HG03025 (cell line): Measurements from ENCODE around the gene JPH2.
"Not testable (repeated sequence)": the region's sequence is repeated elsewhere in the genome, so short reads cannot be mapped to it uniquely, and the experiment has no call there.

Experiments used
- ATAC-seq: cut with Tn5 transposase; IDR thresholded peaks from one replicate; pipeline ENCODE4 v1.9.1; 2021; ENCODE audit warnings: mild to moderate bottlenecking, moderate library complexity; ENCODE audit not compliant: unreplicated experiment, low FRiP score

Gene JPH2

DNA sequence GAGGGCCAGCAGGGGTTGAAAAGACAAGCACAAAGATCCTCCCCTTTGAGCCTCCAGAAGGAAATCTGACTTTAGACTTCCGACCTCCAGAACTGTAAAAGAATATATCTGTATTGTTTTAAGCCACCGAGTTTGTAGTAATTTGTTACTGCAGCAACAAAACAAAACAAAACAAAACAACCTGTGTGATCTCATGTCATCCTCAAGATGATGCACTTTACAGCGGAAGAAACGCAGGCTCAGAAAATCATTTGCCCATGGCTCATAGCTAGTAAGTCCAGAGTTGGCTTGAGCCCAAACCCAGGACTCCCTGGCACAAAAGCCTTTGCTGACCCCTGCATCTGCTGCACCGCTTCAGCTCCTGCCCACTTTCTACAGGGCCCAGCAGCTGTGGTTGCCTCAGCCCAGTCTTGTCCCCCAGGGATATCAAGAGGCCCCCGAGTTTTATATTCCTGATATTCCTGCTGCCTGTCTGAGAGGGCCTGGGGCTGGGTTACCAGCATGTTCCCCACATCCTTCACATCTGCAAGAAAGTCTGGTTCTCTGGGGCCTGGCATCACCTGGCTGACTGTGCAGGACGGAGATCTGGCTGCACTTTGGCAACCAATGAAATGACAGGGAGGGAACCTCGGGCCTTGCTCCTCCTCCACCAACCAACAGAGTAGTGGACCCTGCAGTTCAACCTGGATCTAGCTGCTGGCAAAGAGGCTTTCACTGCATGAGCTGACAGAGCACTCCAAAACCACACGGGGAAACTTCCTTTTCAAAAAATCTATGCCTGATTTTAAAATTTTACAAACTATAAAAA lies 56.9 kb downstream of the JPH2 start:
- ATAC-seq, result no peak

DNA sequence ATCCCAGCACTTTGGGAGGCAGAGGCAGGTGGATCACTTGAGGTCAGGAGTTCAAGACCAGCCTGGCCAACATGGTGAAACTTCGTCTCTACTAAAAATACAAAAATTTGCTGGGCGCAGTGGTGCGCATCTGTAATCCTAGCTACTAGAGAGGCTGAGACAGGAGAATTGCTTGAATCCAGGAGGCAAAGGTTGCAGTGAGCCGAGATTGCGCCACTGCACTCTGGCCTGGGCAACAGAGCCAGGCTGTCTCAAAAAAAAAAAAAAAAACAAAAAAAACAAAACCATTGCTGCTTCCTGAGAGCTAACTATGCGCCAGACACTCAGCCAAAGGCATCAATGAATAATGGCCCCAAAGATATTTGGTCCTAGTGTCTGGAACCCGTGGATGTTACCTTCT lies 57.7 kb downstream of the JPH2 start:
- ATAC-seq, result not testable (repeated sequence)

DNA sequence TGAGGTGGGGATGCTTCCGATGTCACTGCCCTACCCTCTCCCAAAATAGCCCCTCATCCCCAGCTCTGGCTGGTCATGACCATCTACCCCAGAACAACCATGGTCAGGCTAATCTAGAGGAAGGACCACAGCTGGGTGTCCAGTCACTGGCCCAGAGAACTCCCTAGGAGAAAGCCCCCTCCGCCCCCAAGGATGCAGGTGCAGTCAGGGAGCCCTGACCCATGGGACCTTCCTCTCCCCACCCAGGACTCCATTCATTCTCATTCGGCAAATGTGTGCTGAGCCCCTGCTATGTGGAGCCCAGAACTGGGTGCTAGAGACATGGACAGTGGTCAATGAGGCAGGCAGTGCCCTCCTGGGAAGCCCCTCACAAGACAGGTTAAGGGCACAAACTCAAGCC lies 60.5 kb downstream of the JPH2 start:
- no peak for ATAC-seq

DNA sequence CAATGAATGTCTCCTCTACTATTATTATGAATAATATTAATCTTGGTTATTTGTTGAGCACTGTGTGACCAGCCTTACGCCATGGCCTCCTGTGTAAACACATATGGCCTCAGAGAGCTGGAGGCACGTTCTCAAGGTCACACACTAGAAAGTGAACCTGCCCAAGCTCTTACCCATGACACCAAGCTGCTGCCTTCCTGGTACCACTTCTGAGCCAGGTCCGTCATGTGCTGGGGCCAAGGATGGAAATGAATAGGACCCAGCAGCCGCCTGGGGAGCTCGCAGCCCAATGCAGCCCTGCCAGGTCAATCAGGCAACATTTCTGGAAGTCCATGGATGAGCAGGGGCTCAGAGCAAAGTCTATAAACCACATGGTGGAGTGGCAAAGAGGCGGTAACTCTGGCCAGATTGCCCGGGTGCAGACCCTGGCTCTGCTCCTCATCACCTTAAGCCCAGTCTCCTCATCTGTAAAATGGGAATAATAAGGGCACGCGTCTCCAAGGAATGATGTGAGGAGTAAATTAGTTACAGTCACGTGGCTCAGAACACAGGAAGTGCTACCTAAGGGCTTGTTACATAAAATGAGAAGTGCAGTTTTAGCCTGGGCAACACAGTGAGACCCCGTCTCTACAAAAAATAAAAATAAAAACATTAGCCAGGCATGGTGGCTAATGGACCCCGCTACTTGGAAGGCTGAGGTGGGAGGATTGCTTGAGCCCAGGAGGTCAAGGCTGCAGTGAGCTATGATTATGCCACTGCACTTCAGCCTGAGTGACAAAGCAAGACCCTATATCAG lies 61.5 kb downstream of the JPH2 start:
- ATAC-seq, result no peak

DNA sequence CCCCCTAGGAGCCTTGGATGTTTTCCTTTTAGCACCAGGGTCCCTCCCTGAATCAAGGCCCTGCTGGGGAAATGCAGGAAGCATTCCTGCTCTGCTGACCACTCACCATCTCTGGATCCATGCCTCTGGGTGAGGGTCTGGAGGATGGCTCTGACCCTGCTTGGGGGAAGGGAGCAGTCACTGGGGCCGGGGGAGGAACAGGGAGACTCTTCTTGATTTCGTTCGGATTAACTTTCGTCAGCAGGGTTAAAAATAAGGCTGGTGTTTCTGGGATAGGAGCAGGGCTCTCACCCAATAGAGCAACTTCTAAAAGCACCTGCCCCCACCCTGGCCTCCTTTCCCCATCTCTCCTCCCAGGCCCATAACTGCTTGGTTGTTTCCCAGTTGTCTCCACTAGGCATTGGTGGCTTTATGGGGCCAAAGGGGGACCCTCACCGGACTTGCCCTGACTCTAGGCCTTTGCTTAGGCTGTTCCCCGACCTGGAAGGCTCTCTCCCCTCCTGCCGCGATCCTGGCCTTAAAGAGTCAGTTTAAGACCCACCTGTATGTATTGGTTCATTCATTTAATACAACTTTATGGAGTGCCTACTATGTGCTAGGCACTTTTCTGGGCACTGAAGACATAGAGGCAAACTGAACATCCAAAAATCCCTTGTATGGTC lies 63.0 kb downstream of the JPH2 start:
- ATAC-seq, result no peak

DNA sequence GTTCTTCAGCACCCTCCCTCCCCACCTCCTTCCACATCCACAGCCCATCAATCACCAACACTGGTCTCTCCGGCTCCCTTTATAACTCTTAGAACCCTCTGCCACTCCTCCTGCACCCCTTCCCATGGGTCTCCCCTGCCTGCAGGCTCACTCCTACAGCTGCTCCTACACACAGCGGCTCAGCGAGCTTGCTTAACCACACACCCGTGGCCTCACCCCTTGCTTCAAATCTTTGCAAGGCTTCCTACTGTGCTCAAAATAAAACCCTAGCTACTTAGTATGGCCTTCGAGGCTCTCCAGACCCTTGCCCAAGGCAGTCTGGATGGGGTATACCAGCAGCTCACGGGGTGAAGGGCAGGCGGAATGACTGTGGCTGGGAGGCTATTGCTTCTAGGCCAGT lies 63.7 kb downstream of the JPH2 start:
- no peak for ATAC-seq

DNA sequence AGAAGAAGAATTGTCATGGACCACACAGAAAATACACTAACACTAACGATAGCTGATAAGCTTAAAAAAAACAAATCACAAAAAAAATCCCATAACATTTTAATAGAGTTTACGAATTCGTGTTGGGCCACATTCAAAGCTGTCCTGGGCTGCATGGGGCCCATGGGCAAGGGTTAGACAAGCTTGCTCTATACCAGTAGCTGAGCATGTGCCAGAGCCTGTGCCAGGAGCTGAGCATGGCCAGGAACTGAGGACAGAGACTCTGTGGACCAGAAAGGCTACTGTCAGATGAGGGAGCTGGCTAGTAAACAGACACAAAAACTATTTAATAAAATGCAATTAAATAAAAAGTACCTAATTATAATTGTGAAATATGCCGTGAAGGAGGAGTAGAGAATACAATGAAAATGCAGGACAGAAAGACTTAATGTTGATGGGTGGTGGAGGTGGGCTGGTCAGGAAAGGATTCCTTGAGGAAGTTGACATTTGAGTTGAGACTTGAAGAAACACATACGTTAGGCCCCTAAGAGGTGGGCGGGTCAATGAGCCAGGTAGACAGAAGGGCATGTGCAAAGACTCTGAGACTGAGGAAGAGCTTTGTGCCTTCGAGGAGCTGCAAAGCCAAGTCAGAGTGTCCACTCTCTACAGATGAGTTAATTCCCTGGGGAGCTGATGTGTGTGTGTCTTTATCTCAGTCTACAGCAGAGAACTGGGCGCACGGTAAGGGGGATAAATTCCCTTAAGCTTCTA lies 66.1 kb downstream of the JPH2 start:
- no peak for ATAC-seq

DNA sequence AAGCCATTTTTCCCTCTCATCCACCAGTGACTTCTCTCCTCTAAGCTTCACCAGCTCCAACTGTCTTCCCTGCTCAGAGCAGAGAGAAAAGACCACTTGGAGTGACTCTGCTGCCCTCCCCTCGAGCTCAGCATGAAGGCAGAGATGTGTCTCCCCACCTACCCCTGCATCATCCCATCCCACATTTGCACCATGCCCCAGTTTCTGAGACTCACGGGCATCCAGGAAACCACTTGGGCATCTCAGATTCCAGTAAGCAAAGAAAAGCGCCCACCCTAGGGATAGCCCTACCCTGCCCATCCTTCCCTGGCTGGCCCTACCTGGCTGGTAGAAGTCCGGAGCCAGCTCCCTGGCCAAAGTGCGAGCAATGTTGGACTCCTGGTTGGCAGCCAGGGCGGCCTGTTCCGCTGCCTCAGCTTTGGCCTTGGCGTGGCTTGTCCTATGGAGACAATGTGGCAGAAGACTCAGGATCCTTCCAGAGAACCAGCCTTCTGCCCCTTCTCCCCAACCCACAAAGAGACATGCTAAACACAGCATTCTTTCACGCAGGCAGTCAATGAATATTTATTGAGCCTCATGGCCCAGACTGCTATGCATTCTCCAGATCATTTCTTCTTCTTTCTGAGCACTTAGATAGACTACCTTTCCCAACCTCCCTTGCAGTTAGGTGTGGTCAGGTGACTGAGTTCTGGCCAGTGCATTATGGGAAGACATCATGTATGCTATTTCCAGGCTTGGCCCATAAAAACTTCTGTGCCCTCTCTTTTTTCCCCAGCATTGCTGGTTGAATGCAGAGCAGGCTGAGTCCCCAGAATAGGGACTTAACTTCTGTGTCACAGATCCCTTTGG lies 68.6 kb downstream of the JPH2 start:
- no peak for ATAC-seq

DNA sequence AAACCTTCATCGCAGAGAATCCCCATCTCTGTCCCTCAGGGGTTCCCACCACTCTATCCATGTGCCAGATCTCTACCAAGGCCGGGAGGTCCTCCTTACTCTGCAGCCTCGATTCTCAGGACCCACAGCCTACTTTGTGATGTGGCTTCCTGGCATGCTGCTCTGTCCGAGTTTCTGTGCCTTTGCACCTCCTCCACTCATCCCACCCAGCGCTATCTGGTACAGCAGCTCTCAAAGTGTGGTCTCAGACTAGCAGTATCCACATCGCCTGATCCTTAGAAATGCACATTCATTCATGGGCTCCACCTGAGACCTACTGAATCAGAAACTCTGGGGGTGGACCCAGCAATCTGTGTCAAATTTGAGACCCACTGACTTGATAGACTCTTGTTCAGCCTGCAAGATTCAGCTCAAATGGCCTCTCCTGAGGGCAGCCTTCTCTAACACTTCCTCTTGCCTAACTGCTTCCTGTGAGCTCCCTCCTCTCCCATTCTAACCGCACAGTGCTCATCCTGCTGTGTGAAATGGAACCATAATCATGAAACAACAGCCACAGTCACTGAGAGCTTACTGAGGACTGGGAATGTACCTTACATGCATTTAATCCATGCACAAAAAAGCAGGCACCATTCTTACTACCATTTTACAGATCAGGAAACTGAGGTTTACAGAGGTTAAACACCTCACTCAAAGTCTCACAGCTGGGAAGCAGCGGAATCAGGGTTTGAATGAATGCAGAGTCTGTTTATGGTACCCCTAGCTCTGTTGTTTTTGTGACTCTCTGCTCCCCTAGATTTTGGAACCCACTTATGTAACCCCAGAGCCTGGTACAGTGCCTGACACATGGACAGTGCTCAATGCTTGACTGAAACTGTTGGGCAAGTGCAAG lies 69.4 kb downstream of the JPH2 start:
- ATAC-seq, result no peak

DNA sequence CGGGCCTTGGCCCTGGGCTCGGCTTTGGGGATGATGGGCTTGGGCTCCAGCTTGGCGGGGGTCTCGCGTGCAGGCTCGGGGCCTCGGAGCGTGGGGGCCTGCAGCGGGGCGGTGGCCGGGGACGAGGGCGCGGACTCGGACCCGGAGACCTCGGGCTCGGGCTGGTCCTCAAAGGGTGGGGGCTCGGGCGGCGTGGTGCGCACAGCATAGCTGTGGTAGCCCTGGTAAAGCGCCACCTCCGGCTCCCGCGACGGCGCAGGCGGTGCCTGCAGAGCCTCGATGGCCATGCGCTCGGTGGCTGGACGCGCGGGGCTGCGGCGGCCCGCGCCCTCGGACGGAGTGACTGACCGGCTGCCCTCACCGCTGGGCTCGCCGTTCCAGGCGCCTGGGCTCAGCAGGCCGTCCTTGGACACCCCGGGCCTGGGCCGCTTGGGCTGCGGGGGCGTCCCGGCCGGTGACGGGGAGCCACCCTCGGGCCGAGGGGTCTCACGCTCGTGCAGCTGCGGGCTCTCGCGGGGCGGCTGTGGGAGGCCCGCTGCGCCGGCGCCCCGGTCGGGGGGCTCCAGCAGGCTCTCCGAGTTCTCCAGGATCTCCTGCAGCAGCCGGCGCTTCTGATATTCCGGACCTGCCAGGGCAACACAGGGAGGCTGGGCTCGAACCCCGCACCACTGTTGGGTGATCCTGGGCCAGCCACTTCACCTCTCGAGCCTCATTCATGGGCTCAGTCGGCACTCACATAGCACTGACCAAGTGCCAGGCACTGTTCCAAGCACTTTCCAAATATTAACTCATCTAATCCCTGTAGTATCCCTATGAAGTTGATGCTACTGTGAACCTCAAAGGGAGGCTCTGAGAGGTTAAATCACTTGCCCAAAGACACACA lies 71.0 kb downstream of the JPH2 start:
- no peak for ATAC-seq

DNA sequence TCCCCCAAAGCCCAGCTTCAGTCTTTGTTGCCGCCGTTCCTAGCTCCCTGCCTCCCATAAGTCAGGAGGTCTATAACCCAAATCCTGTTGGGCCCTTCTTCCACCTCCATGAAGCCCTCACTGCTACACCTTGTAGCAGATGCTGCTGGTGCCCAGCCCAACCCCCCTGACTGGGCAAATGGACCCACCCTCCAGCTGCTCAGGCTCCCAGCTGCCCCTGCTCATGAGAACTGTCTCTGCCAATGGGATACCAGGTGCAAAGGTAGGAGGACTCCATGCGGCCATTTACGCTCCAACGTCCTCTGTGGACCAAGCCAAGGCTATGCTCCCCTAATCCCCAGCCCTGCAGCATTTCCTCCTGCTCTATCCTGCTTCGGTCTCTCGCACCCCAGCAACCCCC lies 71.8 kb downstream of the JPH2 start:
- no peak for ATAC-seq

DNA sequence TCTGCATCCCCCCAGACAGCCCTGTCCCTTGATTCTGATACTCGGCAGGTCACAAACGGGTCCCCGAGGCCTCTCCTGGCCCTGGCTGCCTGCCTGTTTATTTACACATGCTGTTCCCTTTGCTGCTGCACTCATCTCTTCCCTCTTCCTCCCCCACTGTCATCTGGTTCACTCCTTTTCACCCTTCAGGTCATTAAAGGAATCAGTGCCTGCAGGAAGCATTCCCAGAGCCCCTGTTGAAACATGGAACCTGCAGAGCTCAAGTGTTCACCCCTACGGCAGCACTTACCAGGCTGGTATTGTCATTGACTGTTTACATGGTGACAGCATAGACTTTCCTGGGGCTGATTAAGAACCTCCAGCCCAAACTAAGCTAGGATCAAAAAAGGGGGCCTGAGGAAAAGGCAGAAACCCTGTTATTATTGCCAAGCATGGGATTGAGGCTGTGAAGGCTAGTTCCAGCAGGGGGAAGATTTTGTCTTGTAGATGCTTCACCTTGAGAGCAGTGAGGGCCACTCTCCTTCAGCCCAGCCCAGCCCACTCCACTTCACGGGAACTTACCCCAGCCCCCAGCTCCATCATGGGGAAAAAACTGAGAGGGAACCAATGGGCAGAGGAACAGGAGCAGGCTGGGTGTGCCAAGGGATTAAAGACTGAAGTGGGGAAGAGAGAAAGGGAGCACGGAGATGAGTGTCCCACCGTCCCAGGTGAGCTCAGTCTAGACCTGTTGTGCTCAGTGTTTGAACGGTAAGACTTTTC lies 73.2 kb downstream of the JPH2 start:
- ATAC-seq, result no peak

DNA sequence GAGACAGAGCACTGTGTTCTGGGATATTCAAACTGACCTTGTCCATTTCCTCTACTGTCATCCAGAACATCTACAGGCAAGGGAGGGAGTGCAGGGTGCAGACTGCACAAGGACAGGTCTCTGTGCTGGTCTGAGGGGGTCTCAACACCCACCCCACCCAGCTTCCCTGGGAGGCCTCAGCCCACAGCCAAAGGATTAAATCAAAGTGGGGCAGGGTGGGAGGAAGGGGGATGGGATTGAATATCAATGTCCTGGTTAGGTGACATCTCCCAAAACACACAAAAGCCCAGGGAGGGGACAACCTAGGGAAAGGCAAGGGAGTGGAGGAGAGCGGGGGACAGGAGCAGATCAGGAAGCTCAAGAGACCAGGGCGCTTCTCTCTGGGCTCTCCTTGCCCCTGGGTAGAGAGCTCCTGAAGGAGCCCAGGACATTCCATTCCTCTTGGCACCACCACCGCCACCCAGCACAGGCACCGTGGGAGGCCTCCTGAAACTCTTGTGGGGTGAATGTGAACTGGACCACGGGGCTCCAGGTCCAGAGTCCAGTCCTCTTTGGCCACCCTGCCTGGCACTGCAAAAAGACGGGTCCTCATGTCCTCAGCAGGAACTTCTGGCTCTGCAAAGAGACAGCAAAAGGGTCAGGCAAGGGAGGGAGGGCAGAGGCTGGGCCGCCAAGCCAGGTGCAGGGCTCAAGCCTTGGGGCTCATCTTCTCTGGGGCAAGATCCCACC lies 73.9 kb downstream of the JPH2 start:
- ATAC-seq, result no peak

DNA sequence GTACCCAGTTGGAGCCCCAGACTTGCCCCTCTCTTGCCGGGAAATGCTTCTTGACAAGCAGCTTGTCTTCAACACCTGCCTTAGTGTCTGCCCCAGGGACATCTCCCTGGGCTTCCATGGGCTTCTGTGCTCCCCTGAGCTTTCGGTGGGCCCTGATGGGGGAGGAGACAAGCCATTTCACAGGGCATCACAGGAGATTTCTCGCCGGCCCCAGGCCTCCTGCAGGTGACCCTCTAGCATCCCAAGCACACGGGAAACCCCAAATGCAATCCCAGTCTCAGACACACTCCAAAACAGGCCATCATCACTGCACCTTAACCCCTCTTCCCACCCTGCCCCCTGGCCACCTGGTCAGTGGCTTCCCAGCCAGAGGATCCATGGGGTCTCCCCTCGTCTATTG lies 74.5 kb downstream of the JPH2 start:
- ATAC-seq, result no peak

DNA sequence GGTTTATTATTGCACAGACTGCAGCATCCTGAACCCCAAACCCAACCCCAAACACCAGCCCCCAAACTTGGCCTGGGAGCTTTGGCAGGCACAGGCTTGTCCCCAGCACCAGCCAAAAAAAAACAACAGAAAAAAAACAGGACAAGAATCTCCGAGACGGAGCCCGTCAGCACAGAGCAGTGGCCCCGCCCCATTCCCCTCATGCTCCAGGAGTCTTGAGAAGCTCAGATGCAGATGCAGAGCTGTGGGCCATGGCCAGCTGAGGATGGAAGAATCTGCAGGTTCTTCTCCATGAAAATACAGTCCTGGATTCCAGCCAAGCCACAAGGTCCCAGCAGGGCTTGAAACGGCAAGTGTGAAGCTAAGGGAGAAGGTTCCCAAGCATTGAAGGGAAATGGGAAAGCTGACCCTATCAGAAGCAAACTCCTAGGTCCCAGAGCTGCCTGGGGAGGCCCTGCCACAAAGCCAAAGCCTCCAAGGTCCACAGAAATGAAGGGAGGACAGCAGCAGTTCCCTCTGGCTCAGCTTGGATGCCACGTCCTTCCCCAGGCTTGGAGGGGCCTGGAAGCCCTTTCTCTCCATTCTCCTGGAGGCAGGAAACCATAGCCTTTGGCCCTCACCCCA lies 75.2 kb downstream of the JPH2 start:
- no peak for ATAC-seq
